AG10803 (cell line): Measurements from ENCODE around the gene ATP4A.
"Not testable (repeated sequence)": the region's sequence is repeated elsewhere in the genome, so short reads cannot be mapped to it uniquely, and the experiment has no call there.

ENCODE experiments used
- DNase-seq: peaks from one replicate; pipeline ENCODE4 v3.0.0; 2010; ENCODE audit warnings: low read depth
- H3K4me3 ChIP-seq: 2 replicates; pipeline ENCODE4 v1.5.1; 2011; ENCODE audit warnings: mild to moderate bottlenecking, low read length, control low read depth
- TF ChIP-seq, protein P1 (sequence below): conservative IDR thresholded peaks from 2 replicates; pipeline ENCODE4 v1.5.1; 2011; ENCODE audit warnings: mild to moderate bottlenecking, low read length, control low read depth, inconsistent platforms

ATP4A gene

DNA sequence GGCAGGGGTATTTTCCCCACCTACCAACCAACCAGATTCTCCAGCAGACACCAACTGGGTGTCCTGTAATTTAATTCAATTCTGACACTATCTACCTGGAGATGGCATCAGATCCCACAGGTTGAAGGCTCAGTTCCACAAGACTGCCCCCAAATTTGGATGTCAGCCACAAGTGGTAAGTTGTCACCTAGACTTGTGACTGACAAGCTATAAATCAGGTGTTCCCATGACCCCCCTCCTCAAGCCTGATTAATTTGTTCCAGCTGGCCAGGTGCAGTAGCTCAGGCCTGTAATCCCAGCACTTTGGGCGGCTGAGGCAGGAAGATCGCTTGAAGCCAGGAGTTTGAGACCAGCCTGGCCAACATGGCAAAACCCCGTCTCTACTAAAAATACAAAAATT, 38.5 kb upstream of the ATP4A start:
- TF ChIP-seq, protein P1, sequence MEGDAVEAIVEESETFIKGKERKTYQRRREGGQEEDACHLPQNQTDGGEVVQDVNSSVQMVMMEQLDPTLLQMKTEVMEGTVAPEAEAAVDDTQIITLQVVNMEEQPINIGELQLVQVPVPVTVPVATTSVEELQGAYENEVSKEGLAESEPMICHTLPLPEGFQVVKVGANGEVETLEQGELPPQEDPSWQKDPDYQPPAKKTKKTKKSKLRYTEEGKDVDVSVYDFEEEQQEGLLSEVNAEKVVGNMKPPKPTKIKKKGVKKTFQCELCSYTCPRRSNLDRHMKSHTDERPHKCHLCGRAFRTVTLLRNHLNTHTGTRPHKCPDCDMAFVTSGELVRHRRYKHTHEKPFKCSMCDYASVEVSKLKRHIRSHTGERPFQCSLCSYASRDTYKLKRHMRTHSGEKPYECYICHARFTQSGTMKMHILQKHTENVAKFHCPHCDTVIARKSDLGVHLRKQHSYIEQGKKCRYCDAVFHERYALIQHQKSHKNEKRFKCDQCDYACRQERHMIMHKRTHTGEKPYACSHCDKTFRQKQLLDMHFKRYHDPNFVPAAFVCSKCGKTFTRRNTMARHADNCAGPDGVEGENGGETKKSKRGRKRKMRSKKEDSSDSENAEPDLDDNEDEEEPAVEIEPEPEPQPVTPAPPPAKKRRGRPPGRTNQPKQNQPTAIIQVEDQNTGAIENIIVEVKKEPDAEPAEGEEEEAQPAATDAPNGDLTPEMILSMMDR = no peak
- no peak for DNase-seq
- no peak overlapping the region for H3K4me3 ChIP-seq

DNA sequence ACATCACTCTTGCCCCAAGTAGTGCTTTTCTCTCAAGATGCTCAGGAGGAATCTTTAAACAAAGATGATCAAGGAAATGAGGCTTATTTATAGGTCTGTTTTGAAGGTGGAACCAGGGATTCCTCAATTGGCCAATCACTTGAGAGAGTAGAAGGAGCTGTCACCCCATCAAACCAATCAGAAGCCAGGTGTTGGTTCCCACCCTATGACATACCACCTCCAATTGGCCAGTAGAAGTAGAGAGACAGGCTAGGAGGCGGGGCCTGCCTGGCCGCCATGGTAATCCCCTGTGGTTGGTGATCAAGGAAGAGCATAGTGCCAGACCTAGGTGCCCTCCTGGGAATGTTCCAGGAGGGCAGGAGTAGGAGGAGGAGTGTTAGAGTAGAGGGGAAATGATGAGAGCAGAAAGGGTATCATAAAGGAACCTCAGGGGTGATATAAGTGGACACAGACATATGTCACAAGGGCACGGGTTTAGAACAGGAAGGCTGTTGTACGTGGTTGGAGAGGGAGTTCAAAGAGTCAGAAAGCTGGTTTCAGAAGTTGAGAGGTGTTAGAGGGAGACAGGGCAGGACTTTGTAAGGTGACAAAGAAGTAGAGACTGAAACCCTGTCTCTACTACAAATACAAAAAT, 33.0 kb upstream of the ATP4A start:
- TF ChIP-seq, protein P1 = no peak
- no peak for DNase-seq
- no peak overlapping the region for H3K4me3 ChIP-seq

DNA sequence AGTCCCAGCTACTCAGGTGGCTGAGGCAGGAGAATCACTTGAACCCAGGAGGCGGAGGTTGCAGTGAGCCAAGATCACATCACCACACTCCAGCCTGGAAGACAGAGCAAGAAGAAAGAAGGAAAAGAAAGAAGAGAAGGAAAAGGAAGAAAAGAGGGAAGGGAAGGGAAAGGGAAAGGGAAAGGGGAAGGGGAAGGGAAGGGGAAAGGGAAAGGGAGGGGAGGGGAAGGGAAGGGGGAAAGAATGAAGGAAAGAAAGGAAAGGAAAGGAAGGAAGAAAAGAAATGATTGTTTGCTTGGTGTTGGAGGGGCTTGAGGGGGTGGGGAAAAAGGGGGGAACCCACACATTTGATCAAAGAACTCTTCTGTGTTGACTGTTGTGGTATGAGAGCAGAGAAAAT, 32.5 kb upstream of the ATP4A start:
- no peak for DNase-seq
- TF ChIP-seq, protein P1 = no peak
- no peak overlapping the region for H3K4me3 ChIP-seq

DNA sequence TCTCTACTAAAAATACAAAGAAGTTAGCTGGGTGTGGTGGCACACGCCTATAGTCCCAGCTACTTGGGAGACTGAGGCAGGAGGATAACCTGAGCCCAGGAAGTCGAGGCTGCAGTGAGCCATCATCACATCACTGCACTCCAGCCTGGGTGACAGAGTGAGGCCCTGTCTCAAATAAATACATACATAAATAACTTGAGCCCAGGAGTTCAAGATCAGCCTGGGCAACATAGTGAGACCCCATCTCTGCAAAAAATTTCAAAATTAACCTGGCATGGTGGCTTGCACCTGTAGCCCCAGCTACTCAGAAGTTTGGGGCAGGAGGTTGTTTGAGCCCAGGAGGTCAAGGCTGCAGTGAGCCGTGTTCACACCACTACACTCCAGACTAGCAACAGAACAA, 31.6 kb upstream of the ATP4A start:
- DNase-seq, H3K4me3 ChIP-seq: not testable (repeated sequence)

DNA sequence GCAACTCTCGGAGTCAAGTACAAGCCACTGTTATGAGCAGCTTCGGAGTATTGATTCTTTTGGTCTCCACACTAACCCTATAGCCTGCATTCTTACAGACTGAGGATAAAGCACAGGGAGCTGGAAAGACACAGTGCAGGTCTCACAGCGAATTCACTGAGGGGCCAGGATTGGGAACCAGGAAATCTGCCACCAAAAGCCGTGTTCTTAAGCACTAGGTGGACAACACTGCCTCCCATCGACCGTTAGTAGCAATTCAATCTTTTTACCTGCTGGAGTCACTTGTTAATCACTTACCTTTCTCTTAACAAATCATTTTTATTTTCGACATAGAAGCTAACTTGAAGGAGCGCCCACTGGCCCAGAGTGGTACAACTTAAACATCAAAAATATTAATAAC, 28.8 kb upstream of the ATP4A start:
- TF ChIP-seq, protein P1 = peak; percentile 65
- DNase-seq = peak; percentile 26
- H3K4me3 ChIP-seq = no peak overlapping the region

DNA sequence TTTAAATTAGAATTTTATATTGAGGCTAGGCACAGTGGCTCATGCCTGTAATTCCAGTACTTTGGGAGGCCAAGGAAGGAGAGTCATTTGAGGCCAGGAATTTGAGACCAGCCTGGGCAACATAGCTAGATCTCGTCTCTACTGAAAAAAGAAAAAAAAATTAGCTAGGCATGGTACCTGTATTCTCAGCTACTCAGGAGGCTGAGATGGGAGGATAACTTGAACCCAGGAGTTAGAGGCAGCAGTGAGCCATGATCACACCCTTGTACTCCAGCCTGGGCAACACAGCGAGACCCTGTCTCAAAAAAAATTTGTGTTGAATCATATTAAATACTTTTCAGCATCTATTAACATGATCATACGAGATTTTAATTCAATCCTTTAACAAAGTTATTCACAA, 27.4 kb upstream of the ATP4A start:
- TF ChIP-seq, protein P1 = no peak
- no peak overlapping the region for H3K4me3 ChIP-seq
- DNase-seq = no peak

DNA sequence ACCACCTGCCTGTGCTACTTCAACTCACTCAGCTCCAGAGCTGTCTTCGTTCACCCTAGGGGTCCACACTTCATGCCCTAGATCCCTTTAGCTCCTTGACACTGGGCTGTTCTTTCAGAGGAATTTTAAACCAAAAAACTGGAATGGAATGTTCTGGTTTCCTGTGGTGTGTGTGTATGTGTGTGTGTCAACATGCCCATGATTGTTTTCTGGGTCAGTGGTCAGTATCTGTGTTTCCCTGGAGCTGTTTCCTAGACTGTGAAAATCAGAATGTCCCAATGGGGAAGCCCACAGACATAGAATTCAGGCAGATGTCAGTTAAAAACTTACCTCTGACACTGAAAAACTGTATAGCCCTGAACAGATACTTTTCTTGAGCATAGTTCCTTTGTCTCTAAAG, 23.9 kb upstream of the ATP4A start:
- no peak overlapping the region for H3K4me3 ChIP-seq
- TF ChIP-seq, protein P1 = no peak
- DNase-seq = peak; percentile 32

DNA sequence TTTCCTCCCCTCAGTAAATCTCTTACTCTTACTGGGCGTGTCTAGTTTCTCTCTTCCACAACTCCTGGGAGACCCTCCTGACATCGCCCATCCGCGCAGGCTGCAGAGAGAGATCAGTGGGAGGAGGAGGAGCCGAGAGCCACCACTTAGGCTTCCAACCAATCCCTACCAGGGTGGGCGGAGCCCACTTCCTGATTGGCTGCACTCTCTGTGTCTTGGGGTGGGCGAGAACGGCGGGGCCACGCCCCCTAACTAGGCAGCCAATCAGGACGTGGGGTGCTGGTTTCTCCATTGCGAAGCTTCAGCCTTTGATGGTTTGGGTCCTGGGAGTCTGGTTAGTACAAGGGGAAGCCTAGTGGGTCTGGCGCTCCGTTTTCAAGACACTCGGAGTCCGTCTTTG, 22.4 kb upstream of the ATP4A start, which contains the start of gene PMIS2:
Gene PMIS2 (plus strand): TSS at position 326 of the 400 bp plus-strand sequence. CDS start 87 bp downstream, outside the sequence.
- no peak within 1 kb of the TSS for H3K4me3 ChIP-seq
- no peak for DNase-seq
- TF ChIP-seq, protein P1 = no peak
